GM19043 (cell line): Measurements from ENCODE around the gene PCYOX1L.
"Not testable (repeated sequence)": the region's sequence is repeated elsewhere in the genome, so short reads cannot be mapped to it uniquely, and the experiment has no call there.

ENCODE experiments used
- ATAC-seq: cut with Tn5 transposase; IDR thresholded peaks from one replicate; pipeline ENCODE4 v1.9.1; 2021; ENCODE audit warnings: low read depth; ENCODE audit not compliant: unreplicated experiment

PCYOX1L gene

GRCh38 chr5:149382517-149383220 lies 24.8 kb downstream of the PCYOX1L start:
- no peak for ATAC-seq

DNA sequence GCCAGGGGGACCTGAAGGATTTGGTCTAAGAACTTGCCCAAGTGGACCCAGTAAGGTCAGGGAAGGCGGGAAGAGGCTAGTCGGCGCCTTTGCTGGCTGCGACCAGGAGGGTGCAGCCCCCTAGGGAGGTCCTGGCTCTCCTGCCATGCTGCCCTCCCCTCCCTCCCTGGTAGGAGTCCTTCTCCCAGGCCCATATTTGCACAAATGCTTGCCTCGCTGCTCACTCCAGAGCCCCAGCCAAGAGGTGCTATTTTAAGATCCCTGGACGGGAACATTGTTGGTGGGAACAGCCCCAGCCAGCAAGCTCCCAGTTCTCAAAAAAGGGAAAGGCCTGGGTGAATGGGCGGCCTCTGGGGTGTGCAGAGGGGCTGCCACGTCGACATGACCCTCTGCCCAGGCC lies 25.6 kb downstream of the PCYOX1L start:
- no peak for ATAC-seq

DNA sequence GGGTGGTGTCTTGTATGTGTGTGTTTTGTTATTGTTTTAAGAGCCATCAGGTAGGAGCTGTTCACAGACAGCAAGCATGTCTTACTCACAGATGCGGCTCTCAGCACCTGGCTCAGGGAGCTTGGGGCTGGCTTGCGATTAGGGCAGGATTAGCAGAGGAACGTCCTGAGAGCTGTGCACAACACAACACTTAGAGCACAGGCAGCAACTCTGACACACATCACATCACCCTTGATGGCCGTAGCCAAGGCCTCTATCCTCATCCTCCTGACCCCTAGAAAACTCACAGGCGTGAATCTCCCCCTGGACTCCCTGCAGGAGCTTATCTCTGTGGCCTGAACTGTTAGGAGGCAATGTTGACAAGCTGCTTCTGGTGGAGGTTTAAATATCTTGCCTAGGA lies 28.3 kb downstream of the PCYOX1L start:
- no peak for ATAC-seq

DNA sequence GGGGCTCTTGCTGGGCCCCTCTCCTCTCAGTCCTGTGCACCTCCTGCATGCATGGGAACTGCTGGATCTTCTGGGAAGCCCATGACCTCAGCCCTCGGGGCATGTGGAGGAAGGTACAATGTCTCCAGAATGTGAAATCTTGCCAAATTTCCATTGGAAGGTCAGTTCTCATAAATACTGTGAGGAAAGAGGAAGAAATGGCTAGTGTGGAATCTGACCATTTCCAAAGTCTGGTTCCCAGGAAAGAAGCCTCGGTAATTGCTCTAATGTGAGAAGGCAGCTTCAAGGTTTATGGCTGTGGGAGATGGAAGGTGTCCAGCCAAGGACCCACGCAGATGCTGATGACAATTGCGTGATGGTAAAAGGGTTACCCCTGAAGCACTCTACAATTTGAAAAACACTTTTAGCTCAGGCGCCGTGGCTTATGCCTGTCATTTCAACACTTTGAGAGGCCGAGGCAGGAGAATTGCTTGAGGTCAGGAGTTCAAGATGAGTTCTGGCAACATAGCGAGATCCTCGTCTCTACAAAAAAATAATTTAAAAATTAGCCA lies 29.3 kb downstream of the PCYOX1L start:
- ATAC-seq = no peak

DNA sequence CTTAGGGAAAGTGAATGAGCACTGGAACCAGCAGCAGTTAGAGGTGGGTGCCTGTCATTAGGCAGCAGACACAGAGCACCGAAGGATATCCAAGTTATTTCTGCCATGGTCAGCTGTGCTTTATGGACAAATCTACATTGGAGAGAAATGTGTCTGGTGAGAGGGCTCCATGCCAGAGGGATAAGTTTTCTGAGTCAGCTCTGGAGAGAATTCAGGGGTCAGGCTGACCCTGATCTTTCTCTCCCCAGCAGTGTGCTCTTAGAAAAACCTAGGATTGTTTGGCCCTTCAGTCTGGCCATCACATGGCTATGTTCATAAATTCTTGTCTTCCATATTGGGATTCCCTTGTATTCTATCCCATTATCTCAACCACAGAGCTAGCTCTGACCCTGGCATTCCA lies 30.1 kb downstream of the PCYOX1L start:
- no peak for ATAC-seq

GRCh38 chr5:149388498-149389190 lies 30.8 kb downstream of the PCYOX1L start:
- ATAC-seq = no peak

DNA sequence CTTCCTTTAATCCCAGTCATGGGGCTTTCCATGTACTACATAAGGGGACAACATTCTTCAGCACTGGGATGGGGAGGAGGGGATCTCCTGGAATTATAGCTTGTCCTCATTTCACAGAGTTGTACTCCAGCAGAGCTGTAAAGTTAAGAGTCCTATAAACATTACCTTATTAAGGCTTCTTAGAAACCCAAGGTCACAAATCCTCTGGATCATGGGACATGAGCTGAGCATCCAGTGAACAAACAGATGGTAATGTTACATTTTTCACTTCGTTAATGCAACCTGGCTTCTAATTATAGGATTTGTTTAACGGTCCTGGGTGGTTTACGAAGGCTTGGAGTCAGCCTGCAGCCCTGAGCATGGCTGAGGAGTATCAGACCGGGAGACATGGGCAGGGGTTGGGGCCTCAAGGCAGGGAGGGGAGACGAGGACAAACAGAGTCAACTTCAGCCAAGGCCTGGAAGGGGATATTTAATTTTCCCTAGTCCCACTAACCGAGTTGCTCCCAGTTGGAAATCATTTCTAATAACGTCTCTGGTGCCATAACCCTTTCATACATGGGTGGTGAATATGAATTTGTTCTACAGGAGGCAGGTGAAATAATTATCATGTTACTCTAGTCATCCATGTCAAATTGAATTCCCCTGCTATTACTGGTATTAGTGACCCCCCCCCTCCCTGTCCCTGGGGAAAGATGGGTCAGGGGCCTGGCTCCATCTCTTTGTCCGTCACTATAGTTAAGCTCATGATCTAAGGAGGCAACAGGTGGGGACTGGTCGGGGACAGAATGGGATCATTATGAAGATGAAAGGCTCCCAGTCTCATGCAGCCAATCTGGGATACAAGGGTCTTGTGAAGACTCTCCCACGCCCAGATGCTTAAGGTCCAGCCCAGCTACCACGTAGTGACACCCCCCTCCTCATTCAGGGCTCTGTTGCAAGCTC lies 32.0 kb downstream of the PCYOX1L start:
- no peak for ATAC-seq

DNA sequence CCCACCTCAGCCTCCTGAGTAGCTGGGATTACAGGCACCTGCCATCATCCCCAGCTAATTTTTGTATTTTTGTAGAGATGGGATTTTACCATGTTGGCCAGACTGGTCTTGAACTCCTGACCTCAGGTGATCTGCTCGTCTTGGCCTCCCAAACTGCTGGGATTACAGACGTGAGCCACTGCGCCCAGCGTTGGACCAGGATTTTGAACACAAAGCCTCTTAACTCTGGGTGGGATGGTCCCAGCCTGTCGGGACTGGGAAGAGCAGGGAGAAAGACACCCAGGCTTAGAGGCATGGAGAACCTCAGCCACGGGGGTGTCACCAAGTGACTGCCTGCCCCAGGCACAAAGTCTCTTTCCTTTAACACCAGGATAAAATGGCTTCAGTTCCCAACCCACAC lies 33.2 kb downstream of the PCYOX1L start:
- not testable (repeated sequence) for ATAC-seq

- no peak for ATAC-seq
Measured at GRCh38 chr5:149391524-149391923, 33.7 kb downstream of the PCYOX1L start.

DNA sequence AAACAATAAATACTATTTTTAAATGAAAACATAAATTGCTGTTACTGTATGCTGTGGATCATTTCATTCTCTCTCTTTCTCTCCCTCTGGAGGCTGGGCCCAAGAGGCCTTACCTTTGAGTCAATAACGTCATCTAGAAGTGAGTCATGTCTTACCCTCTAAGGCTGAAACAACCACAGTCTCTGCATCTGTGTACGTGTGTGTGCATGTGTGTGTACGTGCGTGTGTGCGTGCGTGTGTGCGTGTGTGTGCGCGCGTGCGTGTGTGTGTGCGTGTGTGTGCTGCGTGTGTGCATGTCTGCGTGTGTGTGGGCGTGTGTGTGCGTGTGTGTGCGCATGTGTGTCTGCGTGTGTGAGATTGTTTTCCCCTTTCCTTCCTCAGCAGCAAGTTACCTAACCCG lies 34.9 kb downstream of the PCYOX1L start:
- ATAC-seq = no peak

- ATAC-seq = not testable (repeated sequence)
Measured at GRCh38 chr5:149394996-149395395, 37.1 kb downstream of the PCYOX1L start.

- ATAC-seq = no peak
Measured at GRCh38 chr5:149397530-149397929, 39.7 kb downstream of the PCYOX1L start.

- ATAC-seq = not testable (repeated sequence)
Measured at GRCh38 chr5:149398747-149399266, 41.0 kb downstream of the PCYOX1L start.

GRCh38 chr5:149399775-149400174 lies 41.9 kb downstream of the PCYOX1L start:
- ATAC-seq = no peak

DNA sequence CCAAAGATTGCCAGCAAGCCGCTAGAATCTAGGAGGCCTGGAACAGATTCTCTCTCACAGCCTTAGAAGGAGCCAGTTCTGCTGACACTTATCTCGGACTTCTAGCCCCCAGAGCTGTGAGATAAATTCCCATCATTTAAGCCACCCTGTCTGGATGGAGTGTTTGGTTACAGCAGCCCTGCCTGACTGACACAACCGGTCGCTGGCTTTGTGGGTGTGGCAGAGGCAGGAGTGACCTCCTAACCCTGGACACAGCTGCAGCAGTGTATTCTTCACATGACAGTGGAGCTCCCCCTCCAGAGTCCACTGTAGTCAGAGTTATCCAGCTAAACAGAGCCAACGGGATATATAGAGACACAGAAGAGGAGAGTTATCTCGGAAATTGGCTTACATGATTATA lies 42.5 kb downstream of the PCYOX1L start:
- no peak for ATAC-seq

GRCh38 chr5:149401051-149401450 lies 43.2 kb downstream of the PCYOX1L start:
- ATAC-seq = no peak

- no peak for ATAC-seq
Measured at GRCh38 chr5:149402291-149402690, 44.4 kb downstream of the PCYOX1L start.

- ATAC-seq = no peak
Measured at GRCh38 chr5:149403923-149404745, 46.3 kb downstream of the PCYOX1L start.

- no peak for ATAC-seq
Measured at GRCh38 chr5:149404746-149405549, 47.1 kb downstream of the PCYOX1L start.
